ENCODE data around the gene XRCC6. TPM values are rescaled to one million over a fixed set of nuclear protein-coding genes. Genes with fewer than 3 reads are reported as not detected.
"Not testable (repeated sequence)": the region's sequence is repeated elsewhere in the genome, so short reads cannot be mapped to it uniquely, and the experiment has no call there.

Gene XRCC6
- total and polyA plus RNA-seq, 3 donors from 2014 or later = 290 to 621 (median 317) TPM

- Histone ChIP-seq H3K27ac (no peak overlapping the region), H3K4me3 (no peak overlapping the region), H3K4me1 (no peaks in the 10 kb centered on the region), H3K36me3 (ENCODE audit: low read depth, missing control alignments) (no peaks in the 10 kb centered on the region), H3K9me3 (no peaks in the 10 kb centered on the region), H3K27me3 (no peaks in the 10 kb centered on the region)
- intact Hi-C loops (cut with DNase I; ENCODE audit: low total_unique reads) = no loop called here
- TF ChIP-seq CTCF (IDR thresholded peaks at IDR 0.05) (no peak), POLR2A (IDR thresholded peaks at IDR 0.05) (no peak)
- DNase-seq = peak; percentile 13
- WGBS, 2 donors = 76 to 83% methylated on average over 3 of the region's 3 CpGs
Measured at GRCh38 chr22:41664951-41665350, 43.9 kb downstream of the XRCC6 start.

GRCh38 chr22:41668971-41669911, 48.1 kb downstream of the XRCC6 start:
- H3K4me1 ChIP-seq = no peaks in the 10 kb centered on the region
- intact Hi-C loops (cut with DNase I; ENCODE audit: low total_unique reads) = no loop called here
- TF ChIP-seq POLR2A (IDR thresholded peaks at IDR 0.05) = no peak
- no peak for TF ChIP-seq CTCF (IDR thresholded peaks at IDR 0.05)
- no peaks in the 10 kb centered on the region for H3K27me3 ChIP-seq
- no peak for DNase-seq
- H3K36me3 ChIP-seq (ENCODE audit: low read depth, missing control alignments) = no peaks in the 10 kb centered on the region
- no peak overlapping the region for H3K27ac ChIP-seq
- H3K4me3 ChIP-seq = no peak overlapping the region
- H3K9me3 ChIP-seq = no peaks in the 10 kb centered on the region
- WGBS, 2 donors = 88 to 89% methylated on average over 21 of the region's 21 CpGs

GRCh38 chr22:41672096-41672495, 51.0 kb downstream of the XRCC6 start:
- DNase-seq; H3K27ac ChIP-seq; H3K4me3 ChIP-seq; H3K4me1 ChIP-seq; H3K36me3 ChIP-seq (ENCODE audit: low read depth, missing control alignments); intact Hi-C loops (cut with DNase I; ENCODE audit: low total_unique reads); H3K9me3 ChIP-seq; H3K27me3 ChIP-seq: not testable (repeated sequence)
- WGBS, 2 donors = 83 to 92% methylated on average over 10 of the region's 10 CpGs

- 76 to 79% methylated on average over 6 of the region's 6 CpGs for WGBS, 2 donors
- no peaks in the 10 kb centered on the region for H3K36me3 ChIP-seq (ENCODE audit: low read depth, missing control alignments)
- TF ChIP-seq POLR2A (IDR thresholded peaks at IDR 0.05) = no peak
- peak in 1 of 3 experiments; percentile 24 for TF ChIP-seq CTCF (IDR thresholded peaks at IDR 0.05)
- no peak overlapping the region for H3K4me3 ChIP-seq
- H3K27ac ChIP-seq = no peak overlapping the region
- H3K4me1 ChIP-seq = no peaks in the 10 kb centered on the region
- no peak for DNase-seq
- H3K9me3 ChIP-seq = no peaks in the 10 kb centered on the region
- no peaks in the 10 kb centered on the region for H3K27me3 ChIP-seq
- intact Hi-C loops (cut with DNase I; ENCODE audit: low total_unique reads) = no loop called here
Measured at GRCh38 chr22:41672780-41673509, 51.9 kb downstream of the XRCC6 start.

GRCh38 chr22:41674846-41675340, 53.8 kb downstream of the XRCC6 start:
- Histone ChIP-seq H3K4me3 (no peak overlapping the region), H3K4me1 (no peaks in the 10 kb centered on the region), H3K27ac (no peak overlapping the region), H3K36me3 (ENCODE audit: low read depth, missing control alignments) (no peaks in the 10 kb centered on the region), H3K9me3 (no peaks in the 10 kb centered on the region), H3K27me3 (no peaks in the 10 kb centered on the region)
- no peak for DNase-seq
- TF ChIP-seq CTCF (IDR thresholded peaks at IDR 0.05) = no peak
- no peak for TF ChIP-seq POLR2A (IDR thresholded peaks at IDR 0.05)
- 86 to 90% methylated on average over 8 to 12 of the region's 12 CpGs for WGBS, 2 donors
- intact Hi-C loops (cut with DNase I; ENCODE audit: low total_unique reads) = no loop called here

Measured in testis (tissue), 3 donors.